Left hindlimb (tissue), 1 donor: Measurements from ENCODE around the gene TEX13A.
A peak's percentile ranks its signal among the peaks of the same experiment; 100 is the strongest.
"Not testable (repeated sequence)": the region's sequence is repeated elsewhere in the genome, so short reads cannot be mapped to it uniquely, and the experiment has no call there.

Experiments used
- DNase-seq: peaks from one replicate; pipeline ENCODE4 v3.0.0-alpha.2; 2018

The TEX13A gene

GRCh38 chrX:105220636-105221035 is at the start of gene TEX13A:
TSS of gene TEX13A (minus strand) at chrX:105220694. CDS start at chrX:105220397, 297 bp downstream.
- DNase-seq = no peak

- DNase-seq = no peak
These were observed 48.9 kb upstream of the TEX13A start for GRCh38 chrX:105269386-105269785.

DNA sequence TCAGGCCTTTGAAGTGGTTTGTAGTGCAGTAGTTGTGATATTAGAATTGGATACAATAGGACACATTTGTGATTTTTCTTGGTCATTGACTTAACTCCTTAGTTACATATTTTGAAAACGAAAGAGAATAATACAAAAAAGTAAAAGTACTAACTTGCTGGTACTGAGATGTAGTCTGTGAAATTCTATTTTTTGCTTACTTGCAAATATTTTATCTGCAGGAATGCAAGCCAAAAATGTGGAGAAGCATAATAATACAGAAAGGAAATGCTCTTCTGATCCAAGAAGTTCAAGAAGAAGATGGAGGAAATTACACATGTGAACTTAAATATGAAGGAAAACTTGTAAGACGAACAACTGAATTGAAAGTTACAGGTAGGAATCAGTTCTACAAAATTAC is 46.7 kb upstream of the TEX13A start:
- no peak for DNase-seq

- DNase-seq = no peak
These were observed 46.0 kb upstream of the TEX13A start for GRCh38 chrX:105266456-105266855.

DNA sequence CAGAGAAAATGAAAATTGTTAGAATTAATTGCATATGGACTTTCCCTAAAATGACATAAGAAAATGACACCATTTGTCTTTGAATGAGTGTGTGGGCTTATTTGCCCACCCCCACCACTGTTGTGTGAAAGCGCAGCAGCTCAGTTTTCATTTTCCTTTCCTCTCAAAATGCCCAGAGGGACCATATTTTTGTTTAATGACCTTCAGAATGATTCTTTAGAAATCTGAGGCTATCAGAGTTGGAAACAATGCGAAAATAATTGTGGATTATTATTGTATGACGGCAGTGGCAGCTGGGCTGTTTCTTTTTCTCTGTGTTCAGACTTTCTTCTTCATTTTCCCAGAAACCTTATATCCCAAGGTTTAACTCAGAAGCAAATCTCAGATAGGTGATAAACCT is 44.6 kb upstream of the TEX13A start:
- no peak for DNase-seq

GRCh38 chrX:105263801-105264200 is 43.3 kb upstream of the TEX13A start:
- DNase-seq = no peak

- no peak for DNase-seq
These were observed 42.7 kb upstream of the TEX13A start for GRCh38 chrX:105263171-105263570.

DNA sequence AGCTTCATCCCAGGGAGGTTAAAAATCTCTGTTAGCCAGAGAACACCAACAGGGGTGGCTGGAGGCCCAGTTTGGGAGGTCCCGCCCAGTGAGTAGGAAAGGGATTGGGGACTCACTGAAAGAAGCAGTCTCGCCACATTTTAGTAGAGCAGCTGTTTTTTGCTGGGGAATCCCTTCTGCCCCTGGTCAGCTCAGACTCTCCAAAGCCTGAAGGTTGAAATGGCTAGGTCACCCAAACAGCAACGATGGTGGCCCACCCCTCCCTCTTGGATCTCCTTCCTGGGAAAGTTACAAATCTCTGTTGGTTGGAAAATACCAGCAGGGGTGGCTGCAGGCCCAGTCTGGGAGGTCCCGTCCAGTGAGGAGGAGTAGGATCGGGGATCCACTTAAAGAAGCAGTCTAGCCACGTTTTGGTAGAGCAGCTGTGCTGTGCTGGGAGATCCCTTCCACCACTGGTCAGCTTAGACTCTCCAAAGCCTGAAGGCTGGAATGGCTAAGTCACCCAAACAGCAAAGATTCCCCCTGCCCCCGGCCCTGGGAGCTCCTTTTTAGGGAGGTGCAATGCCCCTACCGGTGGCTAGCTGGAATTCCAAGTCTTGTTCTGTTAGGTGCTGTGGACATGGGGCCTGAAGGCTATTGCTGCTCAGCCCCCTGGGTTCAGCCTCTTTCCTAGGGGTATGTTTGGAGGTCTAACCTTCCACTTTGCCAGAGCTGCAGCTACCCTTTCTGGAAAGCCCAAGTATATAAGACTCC is 40.0 kb upstream of the TEX13A start:
- peak; percentile 27 for DNase-seq

- DNase-seq = no peak
These were observed 20.6 kb upstream of the TEX13A start for GRCh38 chrX:105241056-105241455.

- DNase-seq = not testable (repeated sequence)
These were observed 16.9 kb upstream of the TEX13A start for GRCh38 chrX:105237407-105237806.

DNA sequence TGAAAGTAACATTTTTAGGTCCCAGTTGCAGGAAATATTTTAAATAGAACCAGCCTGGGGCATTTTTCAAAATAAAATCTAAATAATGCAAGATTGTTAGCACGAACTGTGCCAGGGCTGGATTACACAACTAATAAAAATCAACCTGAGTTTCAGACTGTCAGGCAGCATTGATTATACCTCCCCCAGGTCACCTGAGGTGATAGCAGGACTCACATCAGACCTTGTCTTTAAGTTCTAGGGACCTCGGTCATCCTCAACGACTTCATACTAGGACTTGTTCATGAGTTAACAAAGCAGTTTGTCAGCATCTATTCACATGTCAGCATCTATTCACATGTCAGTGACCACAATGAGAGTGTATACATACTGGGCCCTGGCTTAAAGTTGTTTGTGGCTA is 8.7 kb upstream of the TEX13A start:
- no peak for DNase-seq

- DNase-seq = no peak
These were observed 8.1 kb upstream of the TEX13A start for GRCh38 chrX:105228602-105229001.

DNA sequence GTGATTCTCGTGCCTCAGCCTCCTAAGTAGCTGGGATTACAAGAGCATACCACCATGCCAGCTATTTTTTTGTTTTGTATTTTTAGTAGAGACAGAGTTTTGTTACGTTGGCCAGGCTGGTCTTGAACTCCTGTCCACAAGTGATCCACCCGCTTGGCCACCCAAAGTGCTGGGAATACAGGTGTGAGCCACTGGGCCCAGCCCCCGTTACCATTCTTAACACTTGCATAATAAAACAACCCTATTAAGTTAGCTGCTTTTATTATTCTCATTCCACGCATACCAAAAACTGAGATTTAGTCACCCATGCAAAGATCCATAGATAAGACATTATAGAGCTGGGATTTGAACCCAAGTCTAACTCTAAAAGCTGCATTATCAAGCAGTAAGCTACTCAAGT is 6.0 kb upstream of the TEX13A start:
- DNase-seq = no peak

- DNase-seq = no peak
These were observed 880 bp upstream of the TEX13A start for GRCh38 chrX:105221374-105221773.

DNA sequence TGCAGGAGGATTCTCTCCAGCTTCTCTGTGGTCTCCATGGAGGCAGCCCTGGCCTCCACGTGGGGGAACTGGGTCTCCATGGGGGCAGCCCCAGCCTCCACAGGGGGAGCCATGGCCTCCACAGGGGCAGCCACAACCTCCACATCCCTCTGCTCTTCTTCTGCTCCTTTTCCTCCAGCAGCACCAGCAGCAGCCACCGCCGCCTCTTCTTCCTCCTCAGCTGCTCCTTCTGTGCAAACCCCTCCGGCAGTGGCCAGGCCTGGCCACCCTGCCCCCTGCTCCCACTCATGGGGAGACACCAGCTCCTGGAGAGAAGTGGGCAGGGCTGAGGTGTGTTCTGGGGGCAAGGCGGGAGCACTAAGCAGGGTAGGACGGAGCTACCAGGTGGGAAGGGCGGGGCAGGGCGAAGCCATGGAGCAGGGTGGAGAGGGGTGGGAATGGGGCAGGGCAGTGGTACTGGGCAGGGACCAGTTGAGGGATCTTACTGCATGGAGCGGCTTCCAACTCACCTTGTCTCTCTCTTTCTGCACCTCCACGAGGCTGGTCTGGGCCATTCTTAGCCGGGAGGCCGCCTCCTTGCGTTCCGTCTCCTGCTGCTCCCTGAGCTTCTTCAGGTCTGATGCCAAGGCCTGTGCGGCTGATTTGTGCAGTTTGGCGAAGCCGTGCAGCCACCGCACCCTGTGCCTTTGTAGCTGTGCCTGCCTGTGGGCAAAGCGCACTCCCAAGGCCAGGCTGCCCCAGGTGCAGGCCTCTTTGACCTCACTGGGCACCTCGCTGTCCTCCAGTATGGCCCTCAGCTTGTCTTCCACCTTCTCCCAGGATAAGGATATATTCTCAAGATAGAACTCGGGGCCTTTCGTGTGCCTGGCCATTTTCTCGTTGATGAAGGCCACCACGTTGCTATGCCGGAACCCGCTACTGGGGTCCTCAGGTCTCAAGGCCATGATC is 766 bp downstream of the TEX13A start:
- no peak for DNase-seq

DNA sequence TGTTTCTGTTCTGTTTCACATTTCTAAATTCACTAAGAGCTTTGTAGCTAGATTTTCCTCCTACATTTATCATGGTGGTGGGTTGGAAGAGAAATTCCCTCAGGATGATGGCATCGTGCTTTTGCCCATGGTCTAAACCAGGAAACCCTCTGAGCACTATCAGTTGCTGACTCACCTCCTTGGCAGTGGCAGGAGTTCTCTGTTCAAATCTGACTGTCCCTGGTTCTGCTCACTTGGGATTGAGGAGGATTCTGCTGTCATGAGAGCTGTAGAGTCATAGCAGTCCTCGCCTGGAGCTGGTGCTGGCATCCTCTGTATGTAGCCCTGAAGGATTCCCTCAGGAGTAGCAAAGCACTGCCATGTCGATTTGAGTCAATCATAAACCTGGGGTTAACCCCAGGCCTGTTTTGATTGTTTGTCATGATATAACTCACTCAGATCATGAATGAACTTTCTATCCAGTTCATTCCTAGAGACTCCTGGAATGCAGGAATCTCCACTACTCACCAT is 9.4 kb downstream of the TEX13A start:
- DNase-seq = no peak

GRCh38 chrX:105210258-105210657 is 10.2 kb downstream of the TEX13A start:
- DNase-seq = no peak

GRCh38 chrX:105209406-105209805 is 11.1 kb downstream of the TEX13A start:
- DNase-seq = no peak

GRCh38 chrX:105191878-105192277 is 28.6 kb downstream of the TEX13A start:
- no peak for DNase-seq

- no peak for DNase-seq
These were observed 30.1 kb downstream of the TEX13A start for GRCh38 chrX:105190252-105190853.

DNA sequence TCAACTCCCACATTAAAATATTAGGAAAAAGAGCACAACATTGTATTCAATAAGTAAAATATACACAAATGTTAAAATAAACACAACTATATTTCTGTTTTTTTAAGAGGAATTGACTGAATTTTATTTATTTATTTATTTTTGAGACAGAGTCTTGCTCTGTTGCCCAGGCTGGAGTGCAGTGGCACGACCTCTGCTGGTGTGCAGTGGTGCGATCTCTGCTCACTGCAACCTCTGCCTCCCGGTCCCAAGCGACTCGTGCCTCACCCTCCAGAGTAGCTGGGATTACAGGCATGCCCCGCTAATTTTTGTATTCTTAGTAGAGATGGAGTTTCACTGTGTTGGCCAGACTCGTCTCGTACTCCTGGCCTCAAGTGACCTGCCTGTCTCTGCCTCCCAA is 31.4 kb downstream of the TEX13A start:
- no peak for DNase-seq

DNA sequence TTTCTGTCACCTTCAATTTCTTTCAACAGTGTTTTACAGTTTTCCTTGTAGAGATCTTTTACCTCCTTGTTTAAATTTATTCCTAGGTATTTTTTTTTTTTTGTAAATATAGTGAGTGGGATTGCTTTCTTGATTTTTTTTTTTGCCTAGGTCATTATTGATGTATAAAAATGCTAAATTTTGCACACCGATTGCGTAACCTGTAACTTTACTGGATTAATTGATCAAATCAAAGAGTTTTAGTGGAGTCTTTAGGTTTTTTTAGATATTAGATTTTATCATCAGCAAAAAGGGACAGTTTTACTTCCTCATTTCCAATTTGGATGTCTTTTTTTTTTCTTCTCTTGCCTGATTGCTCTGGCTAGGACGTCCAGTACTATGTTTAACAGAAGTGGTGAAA is 40.9 kb downstream of the TEX13A start:
- DNase-seq = no peak

- no peak for DNase-seq
These were observed 47.4 kb downstream of the TEX13A start for GRCh38 chrX:105173071-105173470.
